Sigmoid colon (tissue), 4 donors: ENCODE measurements around the gene SOSTDC1.

Experiments
- EP300 ChIP-seq, 4 donors: sonication (generic); formaldehyde crosslinking; IDR thresholded peaks; one replicate each; pipeline ENCODE4 v1.6.1; 2017; ENCODE audit warnings: antibody characterized with exemption in 4 of 4
- POLR2A ChIP-seq, 2 donors: fragments of 450-650 bp; IDR thresholded peaks; one replicate each; pipeline ENCODE4 v1.6.1; 2016; ENCODE audit warnings: antibody characterized with exemption in 2 of 2, mild to moderate bottlenecking in 2 of 2, moderate library complexity in 2 of 2
- POLR2AphosphoS5 ChIP-seq, 4 donors: sonication (generic); formaldehyde crosslinking; IDR thresholded peaks; one replicate each; pipeline ENCODE4 v1.6.1; 2017; ENCODE audit warnings: antibody characterized with exemption in 4 of 4
- TF ChIP-seq, protein P1 (sequence below), 4 experiments: fragments of 450-650 bp in 3 of 4; fragments of 200-600 bp in 1 of 4; IDR thresholded peaks; one replicate each; pipeline ENCODE4 v1.5.1; 2016 to 2019; ENCODE audit warnings: antibody characterized with exemption in 4 of 4, mild to moderate bottlenecking in 3 of 4, moderate library complexity in 2 of 4

DNA sequence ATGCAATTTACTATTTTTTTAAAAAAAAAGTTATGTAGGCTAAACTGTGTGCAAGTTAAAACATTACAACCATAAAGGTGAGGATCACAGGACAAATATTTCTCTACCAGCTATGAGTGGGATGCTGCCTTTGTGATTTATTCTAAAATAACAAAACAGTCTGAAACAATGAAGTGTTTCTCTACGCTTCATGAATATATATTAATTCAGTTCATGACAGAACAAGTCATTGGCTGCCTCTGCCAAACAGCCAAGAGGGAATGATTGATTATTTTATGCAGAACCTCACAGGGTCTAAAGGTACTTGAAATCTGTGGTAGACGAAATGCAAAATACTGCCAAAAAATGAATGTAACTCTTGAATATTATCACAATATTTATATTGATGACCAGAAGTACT is 29.0 kb upstream of the SOSTDC1 start:
- TF ChIP-seq, protein P1, sequence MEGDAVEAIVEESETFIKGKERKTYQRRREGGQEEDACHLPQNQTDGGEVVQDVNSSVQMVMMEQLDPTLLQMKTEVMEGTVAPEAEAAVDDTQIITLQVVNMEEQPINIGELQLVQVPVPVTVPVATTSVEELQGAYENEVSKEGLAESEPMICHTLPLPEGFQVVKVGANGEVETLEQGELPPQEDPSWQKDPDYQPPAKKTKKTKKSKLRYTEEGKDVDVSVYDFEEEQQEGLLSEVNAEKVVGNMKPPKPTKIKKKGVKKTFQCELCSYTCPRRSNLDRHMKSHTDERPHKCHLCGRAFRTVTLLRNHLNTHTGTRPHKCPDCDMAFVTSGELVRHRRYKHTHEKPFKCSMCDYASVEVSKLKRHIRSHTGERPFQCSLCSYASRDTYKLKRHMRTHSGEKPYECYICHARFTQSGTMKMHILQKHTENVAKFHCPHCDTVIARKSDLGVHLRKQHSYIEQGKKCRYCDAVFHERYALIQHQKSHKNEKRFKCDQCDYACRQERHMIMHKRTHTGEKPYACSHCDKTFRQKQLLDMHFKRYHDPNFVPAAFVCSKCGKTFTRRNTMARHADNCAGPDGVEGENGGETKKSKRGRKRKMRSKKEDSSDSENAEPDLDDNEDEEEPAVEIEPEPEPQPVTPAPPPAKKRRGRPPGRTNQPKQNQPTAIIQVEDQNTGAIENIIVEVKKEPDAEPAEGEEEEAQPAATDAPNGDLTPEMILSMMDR (IDR thresholded peaks at IDR 0.05): no peak
- TF ChIP-seq POLR2A (IDR thresholded peaks at IDR 0.05) (no peak), POLR2AphosphoS5 (IDR thresholded peaks at IDR 0.05) (no peak), EP300 (IDR thresholded peaks at IDR 0.05) (no peak)
